OCI-LY7 (cell line): Measurements from ENCODE around the gene XRCC3.

Experiments used
- CTCF ChIP-seq: fragments of 200-600 bp; sonication (generic); conservative IDR thresholded peaks from 2 replicates; pipeline ENCODE4 v1.5.1; 2014; ENCODE audit warnings: mild to moderate bottlenecking, antibody characterized with exemption, low read length, moderate library complexity, mixed read lengths
- EZH2phosphoT487 ChIP-seq: fragments of 200-600 bp; sonication (generic); IDR thresholded peaks from 2 replicates; pipeline ENCODE4 v1.6.1; 2018; ENCODE audit warnings: low read depth, borderline replicate concordance, mild to moderate bottlenecking, mixed run types, antibody characterized with exemption, low read length, moderate library complexity, mixed read lengths

GRCh38 chr14:103736546-103737431 lies 21.5 kb upstream of the XRCC3 start:
- TF ChIP-seq CTCF (no peak), EZH2phosphoT487 (no peak)
